Sigmoid colon (tissue), 4 donors: ENCODE measurements around the gene STRIP2.

Experiments used
- POLR2AphosphoS5 ChIP-seq, 4 donors: sonication (generic); formaldehyde crosslinking; IDR thresholded peaks; one replicate each; pipeline ENCODE4 v1.6.1; 2017; ENCODE audit warnings: antibody characterized with exemption in 4 of 4
- TF ChIP-seq, protein P1 (sequence below), 4 experiments: fragments of 450-650 bp in 3 of 4; fragments of 200-600 bp in 1 of 4; IDR thresholded peaks; one replicate each; pipeline ENCODE4 v1.5.1; 2016 to 2019; ENCODE audit warnings: antibody characterized with exemption in 4 of 4, mild to moderate bottlenecking in 3 of 4, moderate library complexity in 2 of 4

DNA sequence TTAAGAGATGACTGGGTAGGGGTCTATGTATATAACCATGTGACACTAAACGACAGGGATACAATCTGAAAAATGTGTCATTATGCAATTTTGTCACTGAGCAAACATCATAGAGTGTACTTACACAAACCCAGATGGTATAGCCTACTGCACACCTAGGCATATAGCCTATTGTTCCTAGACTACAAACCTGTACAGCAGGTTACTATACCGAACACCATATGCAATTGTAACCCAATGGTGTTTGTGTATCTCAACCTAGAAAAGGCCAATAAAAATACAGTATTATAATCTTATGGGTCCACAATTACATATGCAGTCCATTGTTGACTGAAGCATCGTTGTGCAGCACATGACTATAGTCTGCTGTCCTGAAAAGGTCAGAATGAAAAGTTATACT is 22.9 kb downstream of the STRIP2 start:
- TF ChIP-seq, protein P1, sequence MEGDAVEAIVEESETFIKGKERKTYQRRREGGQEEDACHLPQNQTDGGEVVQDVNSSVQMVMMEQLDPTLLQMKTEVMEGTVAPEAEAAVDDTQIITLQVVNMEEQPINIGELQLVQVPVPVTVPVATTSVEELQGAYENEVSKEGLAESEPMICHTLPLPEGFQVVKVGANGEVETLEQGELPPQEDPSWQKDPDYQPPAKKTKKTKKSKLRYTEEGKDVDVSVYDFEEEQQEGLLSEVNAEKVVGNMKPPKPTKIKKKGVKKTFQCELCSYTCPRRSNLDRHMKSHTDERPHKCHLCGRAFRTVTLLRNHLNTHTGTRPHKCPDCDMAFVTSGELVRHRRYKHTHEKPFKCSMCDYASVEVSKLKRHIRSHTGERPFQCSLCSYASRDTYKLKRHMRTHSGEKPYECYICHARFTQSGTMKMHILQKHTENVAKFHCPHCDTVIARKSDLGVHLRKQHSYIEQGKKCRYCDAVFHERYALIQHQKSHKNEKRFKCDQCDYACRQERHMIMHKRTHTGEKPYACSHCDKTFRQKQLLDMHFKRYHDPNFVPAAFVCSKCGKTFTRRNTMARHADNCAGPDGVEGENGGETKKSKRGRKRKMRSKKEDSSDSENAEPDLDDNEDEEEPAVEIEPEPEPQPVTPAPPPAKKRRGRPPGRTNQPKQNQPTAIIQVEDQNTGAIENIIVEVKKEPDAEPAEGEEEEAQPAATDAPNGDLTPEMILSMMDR (IDR thresholded peaks at IDR 0.05): no peak
- TF ChIP-seq POLR2AphosphoS5 (IDR thresholded peaks at IDR 0.05): no peak
